Regular cardiac myocyte (primary cell): Measurements from ENCODE around the gene PLA2G6. TPM values are rescaled to one million over a fixed set of nuclear protein-coding genes. Genes with fewer than 3 reads are reported as not detected.

Experiments
- total RNA-seq: library from RNA; depleted of rRNA; stranded (reverse); fragments of >200 nt; gene quantifications from 2 replicates; pipeline ENCODE4 v1.2.3, GENCODE V29; 2014

PLA2G6 gene
- total RNA-seq: 5.8 and 18.3 TPM in 2 replicates

GRCh38 chr22:38181453-38182200, at the start of gene PLA2G6:
TSS of gene PLA2G6 (minus strand) at chr22:38181830. CDS start at chr22:38169426, 12,404 bp downstream.

GRCh38 chr22:38201711-38202436, 20.2 kb upstream of the PLA2G6 start, which contains the start of gene MAFF:
TSS of gene MAFF (plus strand) at chr22:38201994. CDS start at chr22:38213854, 11,860 bp downstream.

GRCh38 chr22:38110008-38110862, 71.4 kb downstream of the PLA2G6 start, which contains the start of gene BAIAP2L2:
TSS of gene BAIAP2L2 (minus strand) at chr22:38110684. CDS start at chr22:38110525, 159 bp downstream.

GRCh38 chr22:38083931-38084631, 97.5 kb downstream of the PLA2G6 start, which contains the start of gene SLC16A8:
TSS of gene SLC16A8 (minus strand) at chr22:38084184. CDS start at chr22:38082873, 1,311 bp downstream.

Other genes starting within 250 kb of the PLA2G6 start
- 0.19 and 0.85 TPM in 2 replicates for gene C22orf23, start 228.2 kb downstream of the PLA2G6 start, total RNA-seq
- 30.4 and 84.0 TPM in 2 replicates for gene POLR2F, start 228.1 kb downstream of the PLA2G6 start, total RNA-seq
- not detected in 2 replicates for gene SOX10, start 197.3 kb downstream of the PLA2G6 start, total RNA-seq
- 11.8 and 14.0 TPM in 2 replicates for gene PICK1, start 124.4 kb downstream of the PLA2G6 start, total RNA-seq
- 0.38 and 0.85 TPM in 2 replicates for gene SLC16A8, start 97.6 kb downstream of the PLA2G6 start, total RNA-seq
- gene BAIAP2L2, start 71.1 kb downstream of the PLA2G6 start, total RNA-seq: 0.56 and 1.7 TPM in 2 replicates
- 41.6 and 69.9 TPM in 2 replicates for gene MAFF, start 20.2 kb upstream of the PLA2G6 start, total RNA-seq
- gene TMEM184B, start 91.2 kb upstream of the PLA2G6 start, total RNA-seq: 22.8 and 27.2 TPM in 2 replicates
- gene CSNK1E, start 135.6 kb upstream of the PLA2G6 start, total RNA-seq: 122 and 123 TPM in 2 replicates